DMS153 (cell line): ENCODE results near the gene HOXA6.

Source experiments
- DNase-seq: peaks from one replicate; lab custom pipeline; 2025; lab: John Stamatoyannopoulos, UW

Gene HOXA6

DNA sequence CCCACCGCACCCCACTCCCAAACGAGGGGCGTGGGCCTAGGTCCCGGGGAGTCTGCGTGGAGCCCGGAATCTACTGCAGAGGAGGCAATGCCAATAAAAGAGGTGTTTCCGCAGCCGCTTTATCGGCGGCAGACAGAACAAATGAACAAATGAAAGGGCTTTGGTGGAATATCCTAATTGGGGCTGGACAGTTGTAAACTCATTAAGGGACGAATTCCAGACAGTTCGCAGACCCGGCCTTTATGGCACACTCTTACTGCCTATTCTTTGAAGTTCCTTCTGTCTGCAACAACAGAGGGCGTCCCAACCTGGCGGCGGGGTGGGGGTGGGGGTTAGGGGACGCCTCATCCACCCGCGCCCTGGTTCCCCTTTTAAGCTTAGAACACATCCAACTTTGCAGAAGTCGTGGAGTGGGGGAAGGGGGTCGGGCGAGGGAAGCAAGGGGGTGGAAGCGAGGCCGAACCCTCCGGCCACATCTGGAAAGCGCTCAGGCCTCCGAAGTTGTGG, 13.7 kb upstream of the HOXA6 start:
- no peak for DNase-seq

DNA sequence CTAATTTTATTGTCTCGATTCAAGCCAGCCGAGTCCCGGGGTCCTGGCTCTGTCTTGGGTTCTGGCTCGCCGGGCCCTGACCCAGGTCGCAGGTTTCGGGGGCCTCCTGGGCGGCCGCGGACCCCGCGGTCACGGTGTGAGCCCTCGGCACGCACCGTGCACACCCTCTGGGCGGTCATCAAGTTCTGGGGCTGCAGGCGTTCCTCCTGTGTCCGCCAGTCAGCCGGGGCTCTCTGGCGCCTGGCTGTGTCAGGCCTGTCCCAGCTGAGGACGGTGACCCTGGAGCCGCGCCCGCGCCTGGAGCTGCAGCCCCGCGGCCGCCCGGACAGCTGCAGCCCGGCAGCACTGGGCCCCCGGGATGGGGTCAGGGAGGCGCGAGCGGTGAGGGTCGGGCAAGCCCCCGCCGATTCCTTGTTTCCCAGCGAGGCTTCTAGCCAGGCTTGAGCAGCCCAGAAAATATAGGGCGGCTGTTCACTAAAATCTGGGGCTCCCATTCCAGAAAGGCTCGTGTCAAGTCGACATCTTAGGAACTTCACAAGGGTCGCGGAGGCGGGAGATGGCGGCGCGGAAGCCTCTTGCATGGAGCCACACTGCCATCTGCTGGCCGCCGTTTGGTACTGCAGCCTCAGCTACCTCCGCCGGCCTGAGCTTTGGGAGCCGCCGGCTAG, 13.1 kb upstream of the HOXA6 start:
- DNase-seq, result peak; percentile 51

DNA sequence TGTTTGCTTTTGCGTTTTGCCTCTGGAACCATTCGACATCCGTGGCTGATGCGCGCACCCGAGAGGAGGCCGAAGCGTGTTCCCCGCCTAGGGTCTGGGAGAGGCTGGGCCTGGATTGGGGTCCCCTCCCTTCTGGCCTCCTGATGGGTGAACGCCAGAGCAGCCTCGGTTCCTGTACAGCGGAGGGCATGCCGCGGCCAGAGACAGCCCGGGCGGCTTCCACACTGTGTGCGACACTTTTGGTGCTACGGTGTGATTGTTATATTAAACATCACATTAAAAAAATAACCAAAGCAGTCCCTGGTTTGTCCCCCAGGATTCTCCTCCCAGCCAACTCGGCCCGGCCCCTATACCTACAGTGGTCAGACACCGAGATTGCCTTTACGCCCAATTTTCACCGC, 12.6 kb upstream of the HOXA6 start:
- DNase-seq, result no peak

DNA sequence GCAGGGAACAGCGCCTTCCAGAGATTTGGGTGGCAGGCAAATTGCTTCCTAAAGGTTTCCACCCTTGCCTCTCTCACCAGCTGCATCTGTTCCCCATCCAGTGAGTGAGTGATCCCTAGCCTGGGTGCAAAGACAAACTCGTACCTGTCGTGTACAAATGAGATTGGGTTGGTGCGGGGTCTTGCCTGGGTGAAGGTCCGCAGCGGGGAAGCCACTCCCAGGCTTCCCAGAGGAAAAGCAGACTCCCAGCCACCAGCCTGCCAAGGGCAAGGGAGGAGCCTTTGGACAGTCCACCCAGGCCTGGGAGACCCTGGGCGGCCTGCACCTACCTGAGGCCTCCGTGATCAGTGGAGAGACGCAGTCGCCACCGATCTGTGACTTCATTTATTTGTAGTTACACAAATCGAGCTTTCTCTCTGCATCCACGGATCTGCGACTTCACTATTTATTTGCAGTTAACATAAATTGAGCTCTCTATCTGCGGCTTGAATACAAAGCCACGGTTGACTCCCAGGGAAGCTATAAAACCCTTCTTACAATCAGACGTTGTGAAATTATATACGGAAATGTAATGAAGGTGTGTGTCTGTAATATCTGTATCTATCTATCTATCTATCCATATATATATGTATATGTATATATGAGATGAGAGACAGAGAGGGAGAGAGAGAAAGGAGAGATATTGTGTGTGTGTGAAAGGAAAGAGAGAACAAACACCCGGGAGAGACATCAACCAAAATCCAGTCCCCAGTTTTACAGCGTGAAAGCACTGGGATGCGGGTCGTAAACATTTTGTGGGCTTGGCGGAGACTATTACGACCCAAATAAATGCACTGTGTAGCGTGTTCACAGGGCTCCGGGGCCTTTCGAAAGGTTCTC, 11.9 kb upstream of the HOXA6 start:
- no peak for DNase-seq

DNA sequence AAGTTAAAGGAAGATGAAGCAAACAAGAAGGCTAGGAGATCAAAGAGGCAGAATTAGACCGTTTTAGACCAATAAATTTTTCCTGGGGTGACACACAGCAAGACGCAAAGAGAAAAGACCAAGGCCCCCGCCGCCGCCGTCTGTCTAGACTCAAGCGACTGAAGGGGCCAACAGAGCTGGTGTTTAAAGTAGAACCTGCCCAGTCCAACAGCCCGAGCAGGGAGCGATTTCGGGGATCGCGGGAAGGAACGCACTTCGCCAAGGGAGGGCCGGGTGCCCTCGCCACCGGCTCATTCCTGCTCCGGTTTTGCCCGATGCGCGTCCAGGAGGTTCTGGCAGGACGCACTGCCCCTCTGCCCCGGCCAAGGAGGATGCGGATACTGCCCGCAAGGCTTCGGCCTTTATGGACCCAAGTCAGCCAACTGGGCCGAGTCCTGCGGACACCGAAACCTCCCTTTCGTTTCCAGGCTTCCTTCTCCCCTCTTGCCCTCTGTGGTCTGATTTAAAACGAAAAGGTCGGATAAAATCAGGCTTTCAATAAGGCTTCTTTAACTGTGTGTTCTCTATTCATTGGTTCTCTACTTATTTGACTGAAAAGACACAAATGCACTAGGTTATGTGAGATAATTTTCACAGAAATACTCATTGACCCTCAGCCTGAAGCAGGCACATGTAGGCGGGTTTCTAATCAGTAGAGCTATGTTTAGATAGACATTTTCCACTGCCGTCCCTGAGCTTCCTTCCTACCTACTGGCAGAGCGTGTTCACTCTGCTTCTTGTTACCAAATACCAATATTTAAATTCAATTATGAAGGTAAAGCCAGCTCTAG, 11.1 kb upstream of the HOXA6 start:
- DNase-seq, result no peak

DNA sequence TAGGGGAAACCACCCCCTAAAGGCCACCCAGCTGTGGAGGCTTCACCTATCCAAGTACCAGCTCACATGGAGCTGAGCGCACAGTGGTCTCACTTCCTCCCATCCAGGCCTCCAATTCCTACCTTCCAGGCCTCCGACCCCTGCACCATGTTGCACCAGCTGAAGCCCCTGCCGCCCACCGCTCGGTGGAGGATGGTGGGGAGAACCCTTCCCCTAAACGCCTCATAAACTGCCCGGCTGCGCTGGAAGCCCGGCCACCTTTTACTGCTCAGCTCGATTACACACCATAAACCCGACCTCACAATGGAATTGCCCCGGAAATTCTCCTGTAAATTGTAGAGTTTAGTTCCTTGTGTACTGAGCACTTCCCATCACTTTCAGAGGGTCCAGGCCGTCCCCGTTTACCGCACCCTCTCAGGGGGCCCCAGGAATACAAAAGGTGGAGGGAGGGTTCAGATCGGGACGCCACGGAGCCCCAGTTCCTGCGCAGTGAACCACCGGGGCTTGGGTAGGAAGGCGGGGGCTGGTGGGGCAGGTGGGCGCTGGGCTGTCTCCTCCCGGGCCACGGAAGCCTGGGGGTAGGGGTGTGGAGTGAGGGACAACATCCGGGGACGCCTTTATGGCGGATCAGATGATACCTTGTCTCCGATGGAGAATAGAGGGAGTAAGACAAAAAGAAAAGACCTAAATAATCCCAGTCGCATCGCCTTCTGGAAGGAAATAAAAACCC, 10.3 kb upstream of the HOXA6 start:
- DNase-seq, result no peak

DNA sequence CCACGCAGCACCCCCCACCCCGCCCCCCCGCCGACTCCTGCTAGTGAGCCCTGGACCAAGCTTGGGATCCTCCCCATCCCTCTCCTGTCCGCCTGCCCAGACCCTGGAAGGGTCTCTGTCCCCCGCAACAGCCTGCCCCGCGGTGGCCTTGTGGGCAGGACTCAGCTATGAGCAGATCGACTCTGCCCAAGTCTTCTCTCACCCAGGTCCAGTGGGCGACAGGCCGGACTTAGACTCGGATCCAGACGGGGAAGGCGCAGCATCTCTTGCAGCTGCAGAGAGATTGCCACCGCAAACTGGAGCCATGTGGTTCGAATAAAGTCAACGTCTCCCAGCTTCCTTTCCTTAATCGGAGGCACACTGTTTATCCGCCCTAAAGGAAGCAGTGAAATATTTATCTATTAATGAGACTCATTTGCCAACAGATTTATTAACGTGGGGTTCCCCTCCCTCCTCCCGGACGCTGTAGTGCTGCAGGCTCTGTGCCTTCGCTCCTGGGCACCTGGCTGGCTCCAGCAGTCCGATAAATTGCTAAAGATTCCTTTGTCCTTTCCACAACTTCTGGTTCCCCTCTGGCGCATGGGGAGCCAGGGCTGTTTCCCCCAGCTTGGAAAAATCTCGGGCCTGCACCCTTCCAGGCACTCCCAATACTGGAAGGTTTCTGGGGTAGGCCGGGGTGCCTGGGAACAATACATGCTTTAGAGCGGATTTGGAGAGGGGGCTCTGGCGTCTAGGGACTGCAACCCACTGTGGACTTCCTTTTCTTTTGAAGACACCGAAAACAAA, 9.5 kb upstream of the HOXA6 start:
- DNase-seq, result no peak

DNA sequence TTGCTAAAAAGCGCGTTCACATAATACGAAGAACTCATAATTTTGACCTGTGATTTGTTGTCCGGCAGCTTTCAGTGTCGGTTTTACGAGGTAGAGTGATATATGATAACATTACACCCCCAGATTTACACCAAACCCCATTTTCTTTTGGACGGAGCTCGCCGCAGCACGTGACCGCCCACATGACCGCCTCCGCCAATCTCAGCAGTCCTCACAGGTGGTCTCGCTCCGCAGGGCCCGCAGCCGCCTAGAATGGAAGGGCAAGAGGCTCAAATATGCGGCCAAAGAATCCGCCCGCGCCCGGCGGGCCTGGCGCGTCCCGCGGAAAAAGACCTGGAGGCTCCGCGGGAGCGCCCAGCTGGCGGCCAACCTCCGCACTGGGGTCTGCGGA, 8.9 kb upstream of the HOXA6 start, which contains the start of gene HOXA7:
TSS of gene HOXA7 (minus strand) at position 168 of the 391 bp plus-strand sequence. CDS start at position 38, 130 bp downstream.
- DNase-seq, result no peak

DNA sequence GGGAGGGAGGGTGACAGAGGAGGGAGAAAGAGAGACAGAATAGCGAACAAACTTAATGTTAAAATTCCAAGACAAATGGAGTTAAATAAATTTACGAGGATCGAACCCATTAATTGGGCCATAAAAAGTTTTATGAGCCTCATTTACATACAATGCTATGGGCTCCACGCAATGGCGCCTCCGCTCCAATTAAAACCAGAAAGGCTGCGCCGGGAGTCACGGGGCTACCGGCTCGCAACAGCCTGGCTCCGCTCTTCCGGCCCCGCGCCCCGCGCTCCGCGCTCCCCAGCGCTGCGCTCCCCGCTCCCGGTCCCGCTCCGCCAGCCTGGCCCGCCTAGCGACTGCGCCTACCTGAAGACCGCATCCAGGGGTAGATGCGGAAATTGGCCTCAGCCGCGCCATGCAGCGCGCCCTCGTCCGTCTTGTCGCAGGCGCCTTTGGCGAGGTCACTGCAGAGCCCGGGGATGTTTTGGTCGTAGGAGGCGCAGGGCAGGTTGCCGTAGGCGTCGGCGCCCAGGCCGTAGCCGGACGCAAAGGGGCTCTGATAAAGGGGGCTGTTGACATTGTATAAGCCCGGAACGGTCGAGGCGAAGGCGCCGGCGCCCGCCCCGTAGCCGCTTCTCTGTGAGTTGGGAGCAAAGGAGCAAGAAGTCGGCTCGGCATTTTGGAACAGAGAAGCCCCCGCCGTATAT, 8.4 kb upstream of the HOXA6 start:
- DNase-seq, result no peak

DNA sequence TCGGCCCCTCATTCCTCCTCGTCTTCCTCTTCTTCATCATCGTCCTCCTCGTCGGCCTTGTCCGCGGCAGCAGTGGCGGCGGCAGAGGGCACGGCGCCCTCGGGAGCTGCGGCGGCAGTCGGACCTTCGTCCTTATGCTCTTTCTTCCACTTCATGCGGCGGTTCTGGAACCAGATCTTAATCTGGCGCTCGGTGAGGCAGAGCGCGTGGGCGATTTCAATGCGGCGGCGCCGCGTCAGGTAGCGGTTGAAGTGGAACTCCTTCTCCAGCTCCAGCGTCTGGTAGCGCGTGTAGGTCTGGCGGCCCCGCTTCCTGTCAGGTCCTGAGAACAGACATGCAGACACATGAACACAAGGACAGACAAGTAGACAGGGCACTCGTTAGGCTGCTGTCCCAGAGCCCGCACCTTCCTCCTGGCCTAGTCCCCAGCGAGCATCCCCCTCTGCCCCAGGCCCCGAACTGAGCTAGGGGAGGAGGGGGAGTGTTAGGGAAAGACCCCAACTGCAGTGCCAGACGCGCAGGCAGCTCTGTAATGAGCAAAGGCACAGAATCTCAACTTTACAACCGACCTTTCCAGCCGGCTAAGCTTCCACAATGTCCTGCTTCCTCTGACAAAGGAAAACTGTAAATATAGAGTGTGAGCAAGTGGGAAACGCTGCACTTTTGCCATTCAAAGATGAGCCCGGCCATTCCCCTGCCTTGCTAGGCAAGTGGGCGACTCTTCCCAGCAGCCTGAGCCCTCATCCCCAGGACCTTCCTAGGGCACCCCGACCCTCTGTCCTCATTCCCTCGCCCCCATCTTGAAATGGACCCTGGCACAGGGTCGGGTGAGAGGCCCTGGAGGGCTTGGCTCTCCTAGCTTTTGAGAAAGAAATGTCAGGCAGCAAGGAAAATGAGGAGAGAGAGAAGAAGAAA, 7.6 kb upstream of the HOXA6 start:
- DNase-seq, result peak; percentile 38

DNA sequence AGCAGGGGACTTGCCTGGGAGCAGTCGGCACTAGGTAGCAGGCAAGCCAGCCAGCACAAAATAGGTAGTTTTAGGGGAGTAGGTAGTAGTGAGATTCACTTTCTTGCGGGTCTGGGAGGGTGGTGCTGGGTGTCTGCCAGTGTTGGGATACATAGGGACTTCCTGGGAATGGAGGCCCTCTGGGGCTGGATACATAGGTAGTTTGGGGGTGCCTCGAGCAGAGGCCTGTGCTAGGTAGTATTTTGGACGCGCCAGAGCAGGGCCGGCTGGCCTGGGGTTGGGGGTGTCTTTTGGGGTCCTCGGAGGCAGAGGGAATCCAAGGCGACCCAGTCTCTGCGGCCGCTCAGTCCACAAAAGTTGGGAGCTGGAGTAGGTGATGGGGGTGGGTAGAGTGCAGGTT, 6.8 kb upstream of the HOXA6 start:
- no peak for DNase-seq

DNA sequence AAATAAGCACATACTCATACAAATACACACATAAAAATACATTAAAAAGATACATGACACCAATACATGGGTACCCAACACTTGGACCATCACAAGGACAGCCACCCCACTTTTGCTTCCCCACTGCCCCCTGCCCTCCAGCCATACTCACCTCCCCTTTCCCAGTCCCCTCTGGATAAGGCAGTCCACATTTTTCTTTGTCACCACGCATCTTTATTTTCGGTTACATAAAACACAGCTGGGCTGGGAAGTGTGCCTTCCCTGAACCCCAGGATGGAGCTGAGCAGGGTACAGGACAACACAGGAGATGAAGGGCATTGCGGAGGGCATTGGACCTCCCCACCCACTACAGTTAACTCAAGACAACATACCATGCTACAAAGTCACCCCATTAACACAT, 6.0 kb upstream of the HOXA6 start:
- no peak for DNase-seq

DNA sequence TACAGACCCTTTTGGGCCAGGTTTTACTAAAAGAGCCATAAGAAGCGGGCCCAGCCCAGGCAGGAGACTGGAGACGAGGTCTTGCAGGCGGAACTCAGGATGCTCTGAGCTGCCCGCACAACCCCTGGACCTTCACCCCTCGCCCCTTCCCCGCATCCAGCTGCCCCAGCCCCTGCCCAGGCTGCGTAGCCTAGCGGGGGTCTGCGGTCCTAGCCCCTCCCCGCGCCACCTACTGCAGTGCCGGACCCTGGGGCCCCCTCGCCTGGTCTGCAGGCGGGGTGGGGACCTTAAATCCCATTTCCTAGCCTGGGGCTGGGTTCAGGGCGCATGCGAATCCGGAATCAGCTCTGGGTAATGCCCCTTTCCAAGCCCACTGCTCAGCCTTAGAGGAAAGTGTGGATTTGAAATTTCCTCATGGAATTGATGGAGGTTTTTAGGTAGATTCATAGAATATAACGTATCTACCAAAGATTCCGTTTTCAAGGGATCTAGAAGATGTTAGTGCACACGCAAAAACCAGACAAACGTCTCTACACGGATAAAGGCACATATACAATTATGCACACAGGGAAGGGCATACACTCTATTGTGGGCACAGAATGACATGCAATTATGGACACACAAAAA, 5.4 kb upstream of the HOXA6 start:
- DNase-seq, result no peak

DNA sequence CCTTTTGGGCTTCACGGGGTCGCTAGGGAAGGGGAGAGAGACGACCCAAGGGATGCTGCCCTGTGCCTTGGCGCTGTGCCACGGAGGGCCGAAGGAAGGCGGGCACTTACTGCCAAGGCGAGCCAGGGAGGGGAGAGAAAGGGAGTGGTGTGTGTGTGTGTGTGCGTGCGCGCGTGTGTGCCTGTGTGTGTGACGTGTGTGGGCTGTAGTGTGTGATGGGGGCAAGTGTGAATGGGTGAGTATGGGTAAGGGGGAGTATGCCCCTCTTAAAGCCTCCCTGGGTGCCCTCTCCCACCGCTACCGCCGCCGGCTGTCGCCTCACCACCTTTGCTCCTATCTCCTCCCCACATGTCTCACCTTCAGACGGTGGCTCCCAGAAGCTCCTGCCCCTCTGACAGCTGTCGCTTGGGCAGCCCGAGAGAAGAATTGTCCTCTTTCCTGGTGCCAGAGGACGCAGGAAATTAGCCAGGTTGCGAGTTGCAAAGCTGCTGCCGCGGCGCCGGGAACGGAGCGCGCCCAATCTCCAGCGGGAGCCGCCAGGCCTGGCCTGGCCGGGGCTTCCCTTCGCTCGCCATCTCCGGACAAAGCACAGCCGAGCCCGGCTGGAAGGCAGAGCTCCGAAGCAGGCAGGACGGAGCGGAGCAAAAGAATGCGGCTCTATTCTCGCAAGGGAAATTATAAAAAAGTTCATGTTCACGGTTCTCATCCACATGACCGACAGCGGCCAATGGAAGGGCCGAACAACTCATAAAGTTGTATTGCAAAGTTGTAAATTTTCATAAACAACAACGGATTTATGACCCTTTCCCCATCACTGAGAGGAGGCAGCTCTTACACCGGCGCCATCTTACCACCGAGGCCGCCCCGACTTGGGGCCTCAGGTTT, 4.6 kb upstream of the HOXA6 start, which contains the start of gene HOXA3:
TSS of gene HOXA3 (minus strand) at position 653 of the 885 bp plus-strand sequence. CDS start 41,943 bp downstream, outside the sequence.
- DNase-seq, result no peak

DNA sequence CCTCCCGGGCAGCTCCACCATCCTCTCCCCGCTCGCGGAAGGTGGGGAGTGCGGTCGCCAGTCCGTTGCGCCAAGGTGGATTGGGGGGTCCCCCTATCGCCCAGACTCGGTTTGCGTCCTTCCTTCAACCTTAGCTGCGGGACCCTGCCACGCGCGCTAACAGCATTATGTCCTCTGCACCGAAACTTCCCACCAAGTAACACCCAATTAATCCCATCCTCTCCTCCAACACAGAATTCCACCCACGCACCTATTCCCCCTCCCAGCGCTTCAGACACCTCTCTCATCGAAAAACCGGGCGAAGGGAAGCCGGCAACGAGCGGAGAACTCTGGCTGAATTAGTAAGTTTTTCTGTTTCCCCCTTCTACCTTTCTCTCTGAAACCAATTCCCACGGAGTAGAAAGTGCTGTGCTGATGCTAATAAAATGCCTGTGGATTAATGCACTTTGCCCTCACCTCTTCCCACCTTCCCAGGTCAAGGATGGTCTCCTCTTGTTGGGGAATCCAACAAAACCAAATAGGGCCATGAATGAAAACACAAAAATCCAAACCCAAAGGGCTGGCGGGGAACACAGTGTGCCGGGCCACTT, 3.9 kb upstream of the HOXA6 start:
- DNase-seq, result no peak

DNA sequence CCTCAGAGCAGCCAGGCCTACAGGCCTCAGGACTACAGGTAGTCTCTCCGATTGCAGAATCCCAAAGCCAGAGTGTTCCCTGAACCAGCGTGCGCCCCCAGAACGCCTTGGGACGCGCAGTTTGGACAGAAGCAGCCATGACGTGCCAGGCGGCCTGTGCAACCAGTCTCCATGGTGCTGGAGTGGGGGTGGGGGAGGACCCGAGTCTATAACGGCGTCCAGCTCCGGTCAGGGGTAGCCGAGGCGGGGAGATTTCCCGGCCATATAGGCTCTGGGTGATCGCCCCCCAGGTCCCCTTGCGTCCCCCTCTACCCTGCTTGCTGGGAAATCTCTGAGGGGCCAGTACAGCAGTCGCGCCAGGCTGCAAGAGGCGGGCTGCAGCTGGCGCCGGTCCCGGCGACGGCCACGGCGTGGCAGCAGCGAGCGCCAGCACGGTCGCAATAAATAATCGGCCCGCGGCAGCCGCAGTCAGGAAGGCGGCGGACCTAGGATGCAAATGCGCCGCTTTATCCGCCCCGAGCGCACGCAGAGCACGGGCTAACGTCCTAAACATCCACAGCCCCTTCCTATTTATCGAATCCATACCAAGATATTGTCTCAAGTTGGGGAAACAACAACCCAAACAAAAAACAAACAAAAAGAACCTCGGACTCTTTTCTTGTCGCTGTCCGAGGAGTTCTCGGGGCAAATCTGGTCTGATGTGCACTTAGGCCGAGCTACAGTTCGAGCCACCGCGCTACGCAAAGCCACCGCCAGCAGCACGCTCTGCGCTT, 3.2 kb upstream of the HOXA6 start:
- peak; percentile 78 for DNase-seq
